ENCODE measurements around the gene IL21R. TPM values are rescaled to one million over a fixed set of nuclear protein-coding genes. Genes with fewer than 3 reads are reported as not detected.

IL21R gene
- total and polyA plus RNA-seq, 10 of the 15 experiments (the other 5 are each of a cell fraction or from before 2014, with no cell fraction given) = 5.3 to 138 (median 82.5) TPM

- ChIA-PET RAD21 (ENCODE audit: unreplicated experiment) (no interaction called here), POLR2A (no interaction called here), CTCF (no interaction called here), SMC1A (ENCODE audit: uncharacterized antibody, unreplicated experiment) (no interaction called here)
- Histone ChIP-seq H3K4me1 (ENCODE audit: control insufficient read depth, insufficient read depth, low read length) (no peaks in the 10 kb centered on the region), H3K36me3 (ENCODE audit: control insufficient read depth in 2 of 2, insufficient read depth in 2 of 2, low read length in 1 of 2) (peaks cover 28 to 29% of the 10 kb centered on the region in 2 experiments), H3K9me3 (replicated peaks; ENCODE audit: control insufficient read depth, insufficient read depth, low read length) (no peaks in the 10 kb centered on the region), H3K4me3 (no peak overlapping the region), H3K79me2 (ENCODE audit: control insufficient read depth, insufficient read depth, low read length) (no peaks in the 10 kb centered on the region), H3K27ac (ENCODE audit: control insufficient read depth, insufficient read depth) (no peak overlapping the region), H3K9ac (ENCODE audit: control insufficient read depth, insufficient read depth, low read length) (no peak overlapping the region), H4K20me1 (ENCODE audit: control insufficient read depth, insufficient read depth) (no peaks in the 10 kb centered on the region), H3K4me2 (ENCODE audit: control insufficient read depth, insufficient read depth) (no peak overlapping the region), H3K27me3 (replicated peaks in 1 of 2; ENCODE audit: control insufficient read depth in 2 of 2, insufficient read depth in 2 of 2, low read length in 1 of 2) (no peaks in the 10 kb centered on the region), H2AFZ (ENCODE audit: control insufficient read depth, low read depth, low read length) (no peak overlapping the region)
- no peak for ATAC-seq
- FAIRE-seq = no peak
- BruUV-seq (replicated peaks) = no TSS peak
- in situ Hi-C loops (cut with MboI) = no loop called here
- TF ChIP-seq, protein P1, sequence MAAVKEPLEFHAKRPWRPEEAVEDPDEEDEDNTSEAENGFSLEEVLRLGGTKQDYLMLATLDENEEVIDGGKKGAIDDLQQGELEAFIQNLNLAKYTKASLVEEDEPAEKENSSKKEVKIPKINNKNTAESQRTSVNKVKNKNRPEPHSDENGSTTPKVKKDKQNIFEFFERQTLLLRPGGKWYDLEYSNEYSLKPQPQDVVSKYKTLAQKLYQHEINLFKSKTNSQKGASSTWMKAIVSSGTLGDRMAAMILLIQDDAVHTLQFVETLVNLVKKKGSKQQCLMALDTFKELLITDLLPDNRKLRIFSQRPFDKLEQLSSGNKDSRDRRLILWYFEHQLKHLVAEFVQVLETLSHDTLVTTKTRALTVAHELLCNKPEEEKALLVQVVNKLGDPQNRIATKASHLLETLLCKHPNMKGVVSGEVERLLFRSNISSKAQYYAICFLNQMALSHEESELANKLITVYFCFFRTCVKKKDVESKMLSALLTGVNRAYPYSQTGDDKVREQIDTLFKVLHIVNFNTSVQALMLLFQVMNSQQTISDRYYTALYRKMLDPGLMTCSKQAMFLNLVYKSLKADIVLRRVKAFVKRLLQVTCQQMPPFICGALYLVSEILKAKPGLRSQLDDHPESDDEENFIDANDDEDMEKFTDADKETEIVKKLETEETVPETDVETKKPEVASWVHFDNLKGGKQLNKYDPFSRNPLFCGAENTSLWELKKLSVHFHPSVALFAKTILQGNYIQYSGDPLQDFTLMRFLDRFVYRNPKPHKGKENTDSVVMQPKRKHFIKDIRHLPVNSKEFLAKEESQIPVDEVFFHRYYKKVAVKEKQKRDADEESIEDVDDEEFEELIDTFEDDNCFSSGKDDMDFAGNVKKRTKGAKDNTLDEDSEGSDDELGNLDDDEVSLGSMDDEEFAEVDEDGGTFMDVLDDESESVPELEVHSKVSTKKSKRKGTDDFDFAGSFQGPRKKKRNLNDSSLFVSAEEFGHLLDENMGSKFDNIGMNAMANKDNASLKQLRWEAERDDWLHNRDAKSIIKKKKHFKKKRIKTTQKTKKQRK (IDR thresholded peaks at IDR 0.05; ENCODE audit: low read depth, low read length) = no peak
- TF ChIP-seq, protein P2, sequence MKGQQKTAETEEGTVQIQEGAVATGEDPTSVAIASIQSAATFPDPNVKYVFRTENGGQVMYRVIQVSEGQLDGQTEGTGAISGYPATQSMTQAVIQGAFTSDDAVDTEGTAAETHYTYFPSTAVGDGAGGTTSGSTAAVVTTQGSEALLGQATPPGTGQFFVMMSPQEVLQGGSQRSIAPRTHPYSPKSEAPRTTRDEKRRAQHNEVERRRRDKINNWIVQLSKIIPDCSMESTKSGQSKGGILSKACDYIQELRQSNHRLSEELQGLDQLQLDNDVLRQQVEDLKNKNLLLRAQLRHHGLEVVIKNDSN (IDR thresholded peaks at IDR 0.05; ENCODE audit: borderline replicate concordance, extremely low read length, insufficient read depth, low read depth, low read length) = no peak
- TF ChIP-seq NFXL1 (IDR thresholded peaks at IDR 0.05; ENCODE audit: borderline replicate concordance) (no peak), CBX5 (IDR thresholded peaks at IDR 0.05; ENCODE audit: low read depth) (no peak), NRF1 (conservative IDR thresholded peaks at IDR 0.05; ENCODE audit: low read depth, low read length) (no peak), SPI1 (IDR thresholded peaks at IDR 0.05; ENCODE audit: borderline replicate concordance, insufficient read depth, low read depth, low read length) (no peak)
- TF ChIP-seq, protein P3, sequence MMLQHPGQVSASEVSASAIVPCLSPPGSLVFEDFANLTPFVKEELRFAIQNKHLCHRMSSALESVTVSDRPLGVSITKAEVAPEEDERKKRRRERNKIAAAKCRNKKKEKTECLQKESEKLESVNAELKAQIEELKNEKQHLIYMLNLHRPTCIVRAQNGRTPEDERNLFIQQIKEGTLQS (IDR thresholded peaks at IDR 0.05; ENCODE audit: borderline replicate concordance, extremely low read depth, low read depth, low read length) = no peak
- DNase-seq (ENCODE audit: low read depth, low spot score) = no peak
- WGBS (ENCODE audit: insufficient coverage, insufficient replicate concordance, low lambda C conversion rate, missing lambda C conversion rate) = 98% methylated on average over 9 of the region's 9 CpGs
- intact Hi-C loops (cut with micrococcal nuclease; ENCODE audit: unreplicated experiment) = no loop called here
Observed at GRCh38 chr16:27473101-27473900, 71.3 kb downstream of the IL21R start.
